ENCODE results near the gene SPI1.

The SPI1 gene

GRCh38 chr11:47332303-47332711, 46.0 kb downstream of the SPI1 start:
- Histone ChIP-seq H3K27me3 (no peaks in the 10 kb centered on the region), H3K4me3 (no peak overlapping the region), H3K9me3 (no peaks in the 10 kb centered on the region), H3K4me1 (peaks cover 0 to 6% (median 0%) of the 10 kb centered on the region in 4 donors), H3K36me3 (peaks cover 0 to 9% (median 0%) of the 10 kb centered on the region in 3 donors), H3K27ac (no peak overlapping the region)
- intact Hi-C loops (cut with DNase I; ENCODE audit: low total_unique reads), result no loop called here
- no peak for DNase-seq
- TF ChIP-seq CTCF (IDR thresholded peaks at IDR 0.05), result no peak

- peaks cover 0 to 15% (median 0%) of the 10 kb centered on the region in 3 donors for H3K36me3 ChIP-seq
- H3K27ac ChIP-seq, result no peak overlapping the region
- no peaks in the 10 kb centered on the region for H3K9me3 ChIP-seq
- intact Hi-C loops (cut with DNase I; ENCODE audit: low total_unique reads), result no loop called here
- H3K27me3 ChIP-seq, result no peaks in the 10 kb centered on the region
- TF ChIP-seq CTCF (IDR thresholded peaks at IDR 0.05), result no peak
- H3K4me1 ChIP-seq, result peaks cover 0 to 6% (median 0%) of the 10 kb centered on the region in 4 donors
- H3K4me3 ChIP-seq, result no peak overlapping the region
- no peak for DNase-seq
Measured at GRCh38 chr11:47331454-47332302, 46.7 kb downstream of the SPI1 start.

GRCh38 chr11:47329987-47330931, 48.1 kb downstream of the SPI1 start:
- TF ChIP-seq CTCF (IDR thresholded peaks at IDR 0.05), result no peak
- intact Hi-C loops (cut with DNase I; ENCODE audit: low total_unique reads), result no loop called here
- Histone ChIP-seq H3K27me3 (no peaks in the 10 kb centered on the region), H3K9me3 (no peaks in the 10 kb centered on the region), H3K4me3 (no peak overlapping the region), H3K27ac (no peak overlapping the region), H3K36me3 (peaks cover 0 to 17% (median 0%) of the 10 kb centered on the region in 3 donors), H3K4me1 (peaks cover 0 to 6% (median 0%) of the 10 kb centered on the region in 4 donors)
- DNase-seq, result no peak

GRCh38 chr11:47329431-47329986, 48.8 kb downstream of the SPI1 start:
- peaks cover 0 to 17% (median 0%) of the 10 kb centered on the region in 3 donors for H3K36me3 ChIP-seq
- DNase-seq, result no peak
- H3K27me3 ChIP-seq, result no peaks in the 10 kb centered on the region
- TF ChIP-seq CTCF (IDR thresholded peaks at IDR 0.05), result no peak
- no peak overlapping the region for H3K4me3 ChIP-seq
- intact Hi-C loops (cut with DNase I; ENCODE audit: low total_unique reads), result no loop called here
- no peaks in the 10 kb centered on the region for H3K9me3 ChIP-seq
- no peak overlapping the region for H3K27ac ChIP-seq
- H3K4me1 ChIP-seq, result peaks cover 0 to 6% (median 0%) of the 10 kb centered on the region in 4 donors

All from tibial artery (tissue), 4 donors.